GM18526 (cell line): Measurements from ENCODE around the gene RRAS2.

Source experiments
- POLR2A ChIP-seq: IDR thresholded peaks from 3 replicates; pipeline ENCODE4 v1.6.1; 2011; ENCODE audit not compliant: insufficient read length; ENCODE audit errors: extremely low read depth

RRAS2 gene

GRCh38 chr11:14259878-14260277 is 99.1 kb downstream of the RRAS2 start:
- TF ChIP-seq POLR2A = no peak

GRCh38 chr11:14259186-14259784 is 99.7 kb downstream of the RRAS2 start:
- TF ChIP-seq POLR2A = no peak

GRCh38 chr11:14258221-14258935 is 100.6 kb downstream of the RRAS2 start:
- no peak for TF ChIP-seq POLR2A

- no peak for TF ChIP-seq POLR2A
These were observed 103.8 kb downstream of the RRAS2 start for GRCh38 chr11:14255238-14255534.

GRCh38 chr11:14254533-14255237 is 104.3 kb downstream of the RRAS2 start:
- TF ChIP-seq POLR2A = no peak

- no peak for TF ChIP-seq POLR2A
These were observed 105.1 kb downstream of the RRAS2 start for GRCh38 chr11:14253840-14254239.

- TF ChIP-seq POLR2A = no peak
These were observed 105.6 kb downstream of the RRAS2 start for GRCh38 chr11:14253421-14253820.

GRCh38 chr11:14251754-14252153 is 107.2 kb downstream of the RRAS2 start:
- TF ChIP-seq POLR2A = no peak

- TF ChIP-seq POLR2A = no peak
These were observed 109.6 kb downstream of the RRAS2 start for GRCh38 chr11:14249121-14249963.

- TF ChIP-seq POLR2A = no peak
These were observed 110.4 kb downstream of the RRAS2 start for GRCh38 chr11:14248580-14248981.

- no peak for TF ChIP-seq POLR2A
These were observed 113.5 kb downstream of the RRAS2 start for GRCh38 chr11:14245444-14245843.

- no peak for TF ChIP-seq POLR2A
These were observed 114.1 kb downstream of the RRAS2 start for GRCh38 chr11:14244926-14245325.

GRCh38 chr11:14242733-14243132 is 116.2 kb downstream of the RRAS2 start:
- no peak for TF ChIP-seq POLR2A

- TF ChIP-seq POLR2A = no peak
These were observed 116.8 kb downstream of the RRAS2 start for GRCh38 chr11:14242187-14242586.

- TF ChIP-seq POLR2A = no peak
These were observed 118.0 kb downstream of the RRAS2 start for GRCh38 chr11:14240951-14241350.

GRCh38 chr11:14240221-14240620 is 118.8 kb downstream of the RRAS2 start:
- TF ChIP-seq POLR2A = no peak
